DMS79 treated with DMSO at 0.1 percent for 48 hours (cell line): ENCODE results near the gene CACHD1.

Experiments
- DNase-seq: peaks from one replicate; lab custom pipeline; 2025; lab: John Stamatoyannopoulos, UW

Gene CACHD1

DNA sequence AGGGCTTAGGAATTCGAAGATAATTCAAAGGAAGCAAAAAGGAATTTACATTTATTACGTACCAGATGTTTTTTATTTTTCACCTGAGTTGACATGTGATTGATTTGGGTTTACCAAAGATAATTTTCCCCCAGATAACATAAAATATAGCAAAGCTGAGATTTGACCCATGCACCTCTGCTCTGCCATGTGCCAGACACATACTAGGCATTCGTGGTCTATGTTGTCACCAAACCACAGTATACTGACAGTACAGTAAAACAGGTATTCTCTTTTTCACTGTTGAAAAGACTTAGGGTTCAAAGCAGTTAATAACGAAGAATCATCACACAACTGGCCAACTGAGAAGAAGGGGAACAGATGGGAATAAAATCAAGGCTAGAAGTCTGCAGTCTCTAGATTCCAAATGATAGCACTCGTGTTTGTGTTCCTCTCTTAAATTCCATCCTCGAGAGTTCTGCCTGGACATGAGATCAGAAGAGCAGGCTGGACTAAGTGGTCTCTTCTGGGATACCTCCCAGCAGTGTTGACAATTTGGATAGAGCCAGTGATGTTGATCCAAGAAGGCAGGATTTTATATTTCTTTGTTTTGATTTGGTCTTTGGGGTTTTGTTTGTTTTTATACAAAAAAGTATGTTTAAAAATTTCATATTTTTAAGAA lies 189.7 kb downstream of the CACHD1 start:
- no peak for DNase-seq

DNA sequence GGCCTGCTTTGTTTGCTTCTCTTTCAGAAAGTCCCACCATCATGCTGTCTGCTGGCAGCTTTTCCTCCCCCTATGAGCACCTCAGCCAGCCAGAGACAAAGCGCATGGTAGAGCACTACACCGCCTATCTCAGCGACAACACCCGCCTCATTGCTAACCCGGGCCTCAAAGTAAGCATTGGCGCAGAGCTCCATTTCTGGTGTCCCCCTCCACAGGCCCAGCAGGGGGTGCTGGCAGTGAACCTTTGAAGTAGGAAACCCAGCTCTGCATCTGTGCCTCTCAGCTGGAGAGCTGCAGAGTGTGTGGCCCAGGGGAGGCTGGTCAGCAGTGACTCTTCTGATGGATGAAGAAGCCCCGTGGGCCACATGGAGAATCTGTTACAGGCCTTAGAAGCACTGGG lies 193.7 kb downstream of the CACHD1 start:
- no peak for DNase-seq

DNA sequence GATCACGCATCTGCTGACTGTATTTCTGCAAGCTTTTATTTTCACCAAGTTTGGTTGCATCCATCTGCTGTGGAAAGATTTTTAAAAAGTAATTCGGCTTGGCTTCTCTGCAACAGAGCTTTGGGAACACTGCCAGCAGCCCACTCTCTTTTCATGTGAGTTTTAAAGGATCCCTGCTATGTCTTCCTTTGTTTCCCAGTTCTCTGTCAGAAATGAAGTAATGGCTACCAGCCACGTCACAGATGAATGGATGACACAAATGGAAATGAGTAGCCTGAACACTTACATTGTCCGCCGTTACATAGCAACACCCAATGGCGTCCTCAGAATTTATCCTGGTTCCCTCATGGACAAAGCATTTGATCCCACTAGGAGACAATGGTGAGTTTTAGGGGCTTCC lies 194.4 kb downstream of the CACHD1 start:
- DNase-seq, result no peak

DNA sequence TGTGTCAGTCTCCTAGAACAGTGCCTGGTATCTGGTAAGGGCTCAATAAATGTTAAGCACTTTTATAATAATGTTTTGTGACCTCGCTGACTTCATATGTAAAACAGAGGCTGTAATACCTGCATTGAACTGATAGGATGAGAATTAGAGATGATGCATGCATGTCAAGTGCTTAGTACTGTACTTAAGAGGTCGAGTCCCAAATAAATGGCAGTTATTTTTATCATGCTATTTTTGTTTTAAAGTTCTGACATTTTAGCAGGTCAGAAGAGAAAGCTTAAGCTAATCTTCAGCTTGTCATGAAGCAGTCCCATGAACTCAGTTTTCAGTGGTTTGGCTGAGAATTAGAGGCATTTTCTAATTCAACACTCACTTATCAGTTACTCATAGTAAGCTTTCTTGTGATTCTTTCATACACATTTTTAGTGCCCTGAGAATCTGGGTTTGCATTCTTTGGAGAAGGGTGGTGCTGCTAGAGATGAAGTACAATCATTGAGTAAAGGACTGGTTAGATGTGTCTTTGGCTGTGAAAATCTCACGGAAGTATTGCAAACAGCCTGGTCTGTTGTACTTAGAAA lies 199.3 kb downstream of the CACHD1 start:
- no peak for DNase-seq

DNA sequence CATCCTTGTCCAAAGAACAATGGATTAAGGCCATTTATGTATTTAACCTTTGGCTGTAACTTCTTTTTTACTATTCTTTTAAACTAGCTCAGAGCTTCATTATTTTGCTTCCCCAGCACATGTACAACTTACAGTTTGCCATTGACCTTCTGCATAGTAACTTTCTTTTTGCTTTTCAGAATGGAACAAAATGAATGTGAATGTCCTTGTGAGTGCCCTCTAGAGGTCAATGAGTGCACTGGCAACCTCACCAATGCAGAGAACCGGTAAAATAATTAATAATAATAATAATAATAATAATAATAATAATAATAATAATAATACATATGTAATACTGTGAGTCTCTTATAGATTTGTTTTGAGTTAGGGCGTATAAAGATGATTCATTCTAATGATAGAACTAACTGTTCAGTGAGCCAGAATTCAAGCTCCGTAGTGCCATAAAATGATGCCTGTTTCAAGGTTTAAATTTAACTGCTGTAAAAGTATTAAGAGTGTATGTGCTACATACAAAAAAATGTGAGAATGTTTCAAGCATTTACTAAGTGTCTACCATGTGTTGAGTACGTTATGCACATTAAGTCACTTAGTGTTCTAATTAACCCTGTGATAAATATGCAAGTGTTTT lies 205.9 kb downstream of the CACHD1 start:
- DNase-seq, result no peak

DNA sequence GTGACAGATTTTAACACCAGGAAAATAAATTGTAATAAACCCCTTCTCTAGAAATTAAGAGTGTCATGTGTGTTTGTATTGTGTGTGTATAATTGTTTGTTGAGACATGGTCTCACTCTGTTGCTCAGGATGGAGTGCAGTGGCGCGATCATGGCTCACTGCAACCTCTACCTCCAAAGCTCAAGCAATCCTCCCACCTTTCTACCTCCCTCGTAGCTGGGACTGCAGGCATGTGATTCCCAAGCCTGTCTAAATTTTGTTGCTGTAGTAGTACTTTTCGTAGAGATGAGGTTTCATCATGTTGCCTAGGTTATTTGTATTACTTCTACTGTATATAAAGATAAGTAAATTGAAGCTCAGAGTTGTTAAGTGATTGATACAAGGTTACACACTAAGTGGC lies 206.5 kb downstream of the CACHD1 start:
- no peak for DNase-seq

DNA sequence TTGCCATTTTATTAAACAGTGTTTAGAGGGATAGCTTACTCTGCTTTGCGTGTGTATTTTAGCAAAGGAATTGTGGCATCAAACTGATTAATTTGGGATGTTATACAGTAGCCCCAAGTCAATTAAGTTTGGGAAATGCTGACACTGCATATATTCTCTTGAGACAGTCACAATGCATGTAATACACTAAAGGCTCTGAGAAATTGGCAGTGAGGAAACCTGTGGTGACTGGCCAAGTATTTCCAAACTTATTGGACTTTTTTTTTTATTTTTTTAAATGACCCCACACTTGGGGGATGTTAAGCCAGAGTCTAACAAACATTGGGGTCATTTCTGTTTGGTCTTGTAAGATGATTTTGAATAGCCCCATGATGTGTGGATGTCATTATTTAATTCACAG lies 207.6 kb downstream of the CACHD1 start:
- no peak for DNase-seq

DNA sequence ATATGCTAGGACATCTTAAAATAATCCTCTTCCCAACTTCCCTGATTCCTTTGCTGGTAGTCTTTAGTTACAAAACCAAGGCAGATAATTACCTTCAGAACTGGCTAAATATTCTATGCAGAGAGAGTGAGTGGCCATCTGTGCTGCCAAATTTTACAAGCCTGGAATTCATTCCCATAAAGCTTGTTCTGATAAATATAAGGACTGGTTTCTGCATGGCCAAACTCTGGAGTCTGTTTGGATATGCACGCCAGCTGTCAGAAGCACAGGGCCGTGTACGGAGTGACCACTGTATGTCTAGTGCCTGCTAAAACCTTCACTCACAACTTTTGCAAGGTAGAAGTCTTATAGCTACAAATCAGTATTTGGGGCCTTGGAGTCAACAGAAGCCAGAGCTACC lies 208.4 kb downstream of the CACHD1 start:
- no peak for DNase-seq

DNA sequence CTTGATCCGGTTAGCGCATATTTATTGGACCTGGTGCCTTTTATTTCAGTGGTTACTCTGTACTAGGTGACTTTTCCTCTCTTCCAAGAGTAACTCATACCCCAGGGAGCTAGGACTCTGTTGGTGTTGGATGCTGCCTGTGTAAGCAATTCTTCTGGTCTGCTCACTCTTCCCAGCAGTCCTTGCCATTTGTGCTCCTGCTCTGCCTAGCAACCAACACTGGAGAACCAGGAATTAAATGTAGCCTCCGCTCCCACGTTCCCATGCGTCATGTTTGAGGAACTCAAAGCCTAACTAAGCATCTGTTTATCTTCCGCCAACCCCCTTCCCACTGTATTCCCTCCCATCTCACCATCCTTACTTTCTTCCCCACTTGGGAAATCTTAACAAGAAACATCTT lies 209.2 kb downstream of the CACHD1 start:
- DNase-seq, result no peak

DNA sequence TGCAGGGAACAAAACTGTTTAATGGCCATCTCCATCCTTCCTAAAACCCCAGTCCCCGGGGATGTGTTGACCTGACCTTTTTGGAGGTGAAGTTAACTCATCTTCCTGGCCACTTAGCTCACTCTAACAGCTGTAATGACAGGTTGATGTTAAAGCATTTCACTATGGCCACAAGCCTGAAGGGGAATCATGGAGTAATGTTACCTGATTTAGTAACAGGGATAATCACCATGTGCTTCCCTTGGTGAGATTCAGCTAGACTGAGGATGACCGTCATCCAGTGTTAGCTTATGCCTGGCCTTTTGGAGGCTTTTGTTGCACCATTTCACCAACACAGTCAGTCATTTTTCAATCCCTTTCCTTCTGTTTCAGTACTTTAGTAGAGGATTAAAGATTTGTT lies 210.7 kb downstream of the CACHD1 start:
- DNase-seq, result no peak

DNA sequence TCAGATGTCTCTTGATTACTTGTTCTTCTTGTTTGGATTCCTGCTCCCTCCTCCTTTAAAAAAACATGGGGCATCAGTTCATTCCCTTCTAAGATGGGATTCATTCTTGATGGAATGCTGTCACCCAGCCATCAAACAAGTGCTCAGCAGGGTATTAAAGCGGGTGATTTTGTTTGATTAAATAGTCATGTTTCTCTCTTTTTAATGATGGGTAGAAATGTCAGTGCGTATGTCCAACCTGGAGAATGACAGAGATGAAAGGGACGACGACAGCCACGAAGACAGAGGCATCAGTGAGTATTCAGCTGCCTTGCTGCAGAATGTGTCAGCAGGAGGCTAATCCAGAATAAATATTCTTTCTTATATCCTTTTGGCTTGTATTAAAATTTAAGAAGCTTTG lies 211.1 kb downstream of the CACHD1 start:
- no peak for DNase-seq

DNA sequence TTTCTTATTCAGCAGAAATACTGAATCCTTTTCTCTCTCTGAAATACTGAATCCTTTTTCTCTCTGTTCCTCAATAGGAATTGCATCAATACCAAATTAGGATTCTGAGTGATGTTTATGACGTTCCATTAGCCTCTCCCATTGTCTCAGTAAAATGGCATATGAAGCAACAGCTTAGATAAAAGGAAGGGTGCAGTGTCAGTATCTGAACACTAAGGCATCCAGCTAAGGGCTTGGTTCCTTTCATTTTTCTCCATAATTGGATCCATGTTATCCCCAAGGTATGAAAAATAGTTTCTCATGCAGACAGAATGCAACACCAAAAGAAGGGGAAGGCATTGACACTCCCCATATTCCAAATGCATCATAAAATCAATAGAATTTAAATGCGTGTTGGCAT lies 213.5 kb downstream of the CACHD1 start:
- DNase-seq, result no peak

DNA sequence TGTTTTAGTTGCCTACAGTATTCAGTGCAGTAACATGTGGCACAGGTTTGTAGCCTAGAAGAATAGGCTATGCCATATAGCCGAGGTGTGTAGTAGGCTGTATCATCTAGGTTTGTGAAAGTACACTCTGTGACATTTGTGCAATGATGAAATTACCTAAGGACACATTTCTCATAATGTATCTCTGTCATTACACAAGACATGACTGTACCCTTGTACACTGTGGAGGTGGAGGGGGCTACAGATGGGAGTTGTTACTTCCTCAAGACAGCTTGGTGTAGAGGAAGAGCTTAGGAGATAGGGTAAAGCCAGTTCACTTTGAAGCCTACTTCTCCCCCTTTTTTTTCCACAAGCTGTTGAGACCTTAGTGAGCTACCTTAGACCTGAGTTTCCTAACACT lies 215.3 kb downstream of the CACHD1 start:
- no peak for DNase-seq

DNA sequence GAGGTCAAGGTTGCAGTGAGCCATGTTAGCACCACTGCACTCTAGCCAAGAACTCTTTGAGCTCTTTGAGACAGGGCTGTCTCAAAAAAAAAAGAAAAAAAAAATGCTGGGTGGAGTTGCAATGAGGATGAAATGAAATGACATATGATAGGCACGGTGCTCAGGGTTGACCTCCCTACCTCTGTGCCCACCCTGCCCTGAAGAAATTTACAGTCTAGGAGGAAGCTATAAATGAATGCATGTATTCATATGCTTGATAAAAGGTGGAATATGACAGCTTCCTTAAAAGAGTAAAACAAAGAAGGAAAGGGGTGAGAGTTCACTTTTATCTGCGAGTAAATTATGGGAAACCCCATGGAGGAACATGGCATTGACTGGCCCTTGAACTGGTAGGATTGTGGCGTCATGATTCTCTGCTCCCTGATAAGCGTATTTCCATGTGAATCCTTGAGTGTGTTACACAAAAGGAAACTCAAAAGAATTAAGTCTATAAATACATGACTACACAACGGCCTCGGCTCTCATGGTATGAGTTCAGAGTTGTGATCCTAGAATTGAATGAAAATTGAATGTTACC lies 215.9 kb downstream of the CACHD1 start:
- DNase-seq, result no peak

DNA sequence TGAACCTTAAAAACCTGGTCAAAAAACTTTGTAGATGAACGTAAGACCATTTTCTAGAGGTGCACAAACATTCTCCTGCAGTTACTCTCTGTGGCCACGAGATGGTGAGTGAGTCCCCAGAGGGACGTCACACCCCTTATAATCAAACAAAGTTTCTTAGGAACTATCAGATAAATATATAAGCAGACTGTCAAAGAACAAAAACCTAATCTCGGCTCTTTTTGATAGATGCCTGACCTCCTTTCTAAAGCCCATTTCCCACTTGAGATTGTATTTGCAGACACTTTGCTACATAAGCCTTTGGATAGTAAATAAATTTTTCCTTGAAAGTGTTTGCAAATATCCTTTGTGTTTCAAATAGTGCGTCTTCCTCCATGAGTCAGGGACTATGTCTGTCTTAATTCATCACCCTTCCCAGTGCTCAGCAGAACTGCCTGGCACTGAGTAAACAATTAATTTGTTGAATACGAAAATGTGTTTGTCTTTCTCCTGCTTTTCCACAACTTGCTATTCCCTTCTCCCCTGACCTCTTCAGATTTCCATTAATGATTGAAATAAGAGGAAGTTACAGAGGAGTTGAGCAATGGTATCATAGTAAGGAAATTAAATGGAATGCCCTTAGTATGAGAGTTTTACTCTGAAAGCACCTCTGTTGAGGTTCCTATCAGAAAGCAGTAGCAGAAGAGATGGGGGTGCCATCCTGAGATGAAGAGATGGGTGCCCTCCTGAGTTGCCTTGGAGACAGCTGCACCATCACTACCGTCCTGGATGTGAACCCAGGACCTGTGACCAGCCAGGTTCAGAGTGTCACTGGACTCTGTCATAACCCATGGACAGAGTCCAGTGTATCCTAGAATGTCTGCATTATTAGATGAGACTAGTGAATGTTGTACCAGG lies 217.1 kb downstream of the CACHD1 start:
- peak; percentile 19 for DNase-seq

DNA sequence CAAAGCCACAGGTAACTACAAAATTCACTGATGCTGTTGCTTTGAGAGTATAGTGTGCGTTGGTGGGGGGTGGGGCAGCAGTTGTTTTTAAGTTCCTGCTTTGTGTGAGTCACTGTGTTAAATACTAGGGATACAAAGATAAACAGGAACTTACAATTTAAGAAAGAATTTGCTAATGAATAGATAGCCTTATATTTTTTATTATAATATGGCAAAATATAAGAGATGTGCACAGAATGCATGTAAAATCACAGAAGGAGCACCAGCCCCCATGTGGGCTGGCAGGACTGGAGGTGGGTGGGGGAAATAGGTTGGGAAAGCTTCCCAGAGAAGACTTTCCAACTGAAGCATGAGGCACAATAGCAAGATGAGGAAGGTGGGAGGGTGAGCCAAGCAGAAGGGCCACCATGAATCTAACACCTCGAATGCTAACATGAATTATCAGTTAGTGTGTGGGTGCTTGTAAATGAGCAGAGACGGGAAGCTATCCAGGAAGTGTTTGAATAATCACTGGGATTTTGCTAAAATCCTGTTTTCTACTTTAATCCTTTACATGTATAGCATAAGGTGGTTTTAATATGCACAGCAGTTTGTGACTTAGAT lies 217.9 kb downstream of the CACHD1 start:
- no peak for DNase-seq

DNA sequence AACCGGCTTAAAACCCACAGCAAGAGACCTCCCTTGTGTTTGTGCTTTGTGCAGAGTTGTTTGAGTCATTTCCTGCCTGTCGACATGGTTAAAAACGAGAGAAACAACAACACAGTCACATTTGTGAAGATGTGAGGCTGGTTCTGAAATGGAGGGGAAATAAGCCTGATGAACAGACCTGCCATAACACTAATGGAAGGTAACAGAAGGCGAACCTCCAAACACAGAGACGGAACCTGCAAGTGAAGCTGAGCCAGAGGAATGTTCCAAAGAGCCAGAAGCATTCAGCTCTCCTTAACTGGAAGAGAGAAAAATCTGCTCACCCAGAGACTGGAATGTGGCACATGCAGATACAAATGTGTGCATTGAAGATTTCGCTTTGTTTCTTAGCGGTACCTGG lies 221.7 kb downstream of the CACHD1 start:
- DNase-seq, result no peak

DNA sequence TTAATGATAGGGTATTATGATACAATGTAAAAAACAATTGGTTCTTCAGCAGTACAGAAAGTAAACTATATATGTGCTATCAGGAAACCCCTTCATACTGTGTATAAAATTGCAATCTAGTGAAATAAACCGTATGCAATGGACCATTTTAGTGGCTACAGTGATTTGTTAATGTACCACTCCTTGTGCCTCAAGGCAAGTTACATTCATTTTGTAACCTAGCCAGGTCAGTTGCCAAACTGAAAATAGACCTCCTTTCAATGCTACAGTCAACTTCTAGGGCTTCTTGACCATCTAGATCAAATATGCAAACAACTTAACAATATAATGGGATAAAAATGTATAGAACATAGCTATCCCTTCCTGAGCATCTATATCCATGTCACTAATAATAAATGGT lies 223.0 kb downstream of the CACHD1 start:
- DNase-seq, result no peak

DNA sequence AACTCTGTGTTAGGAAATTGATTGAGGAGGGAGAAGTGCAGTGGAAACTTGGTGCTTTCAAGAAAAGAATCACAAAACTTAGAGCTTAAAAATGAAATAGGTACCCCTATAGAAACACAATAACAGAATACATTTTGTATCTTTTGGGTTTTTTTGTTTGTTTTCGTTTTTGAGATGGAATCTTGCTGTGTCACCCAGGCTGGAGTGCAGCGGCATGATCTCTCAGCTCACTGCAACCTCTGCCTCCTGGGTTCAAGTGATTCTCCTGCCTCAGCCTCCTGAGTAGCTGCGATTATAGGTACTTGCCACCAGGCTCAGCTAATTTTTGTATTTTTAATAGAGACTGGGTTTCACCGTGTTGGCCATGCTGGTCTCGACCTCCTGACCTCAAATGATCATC lies 223.5 kb downstream of the CACHD1 start:
- DNase-seq, result no peak

DNA sequence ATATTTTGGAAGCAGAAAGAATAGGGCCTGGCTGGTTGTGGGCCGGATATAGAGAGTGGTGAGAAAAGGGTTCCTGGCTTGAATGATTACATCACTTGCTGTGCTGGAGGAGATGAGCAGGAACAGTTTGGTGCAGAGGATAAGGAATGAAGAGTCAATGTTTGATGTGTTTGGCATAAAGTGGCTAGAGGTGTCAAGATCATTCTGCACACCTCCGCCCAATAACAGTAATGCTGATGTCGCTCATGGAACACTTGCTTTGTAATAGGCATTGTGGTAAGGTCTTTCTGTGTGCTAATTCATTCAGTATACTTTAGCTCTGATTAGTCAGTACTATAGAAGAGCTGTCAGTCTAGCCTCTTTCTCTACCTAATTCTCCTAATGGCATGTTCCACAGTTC lies 226.9 kb downstream of the CACHD1 start:
- no peak for DNase-seq

DNA sequence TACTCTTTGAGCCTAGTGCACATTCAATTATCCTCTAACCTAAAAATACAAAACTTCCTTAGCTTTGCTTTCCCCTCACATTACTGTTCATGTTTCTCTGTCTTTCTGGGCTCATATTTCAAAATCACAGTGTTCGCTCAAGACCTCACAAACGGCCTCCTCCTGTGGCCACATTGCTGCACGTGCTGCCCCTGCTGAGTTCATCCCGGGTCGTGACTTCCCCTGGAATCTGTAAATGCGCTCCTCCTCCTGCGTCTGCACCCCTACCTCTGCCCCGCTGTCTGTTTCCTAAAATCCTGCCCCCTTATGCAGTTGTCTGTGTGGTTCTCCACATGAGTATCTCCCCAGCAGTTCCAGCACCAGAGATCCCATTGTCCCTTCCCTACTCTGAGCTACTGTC lies 229.4 kb downstream of the CACHD1 start:
- no peak for DNase-seq

DNA sequence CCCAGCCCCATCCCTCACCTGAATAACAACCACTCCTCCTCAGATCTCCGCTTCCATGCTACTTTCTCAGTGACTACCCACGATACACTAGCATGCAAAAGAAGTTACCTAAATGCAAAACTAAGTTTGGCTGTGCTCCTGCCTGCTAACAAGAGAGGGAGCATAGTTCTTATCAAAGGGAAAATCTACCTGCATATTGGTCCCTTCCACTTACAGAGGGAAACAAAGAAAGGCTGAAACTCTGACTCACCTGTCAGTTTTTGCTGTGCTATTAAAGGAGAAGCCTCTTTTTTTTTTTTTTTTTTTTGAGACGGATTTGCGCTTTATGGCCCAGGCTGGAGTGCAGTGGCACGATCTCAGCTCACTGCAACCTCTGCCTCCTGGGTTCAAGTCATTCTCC lies 231.1 kb downstream of the CACHD1 start:
- no peak for DNase-seq
